ENCODE measurements around the gene ZNF737.

DNA sequence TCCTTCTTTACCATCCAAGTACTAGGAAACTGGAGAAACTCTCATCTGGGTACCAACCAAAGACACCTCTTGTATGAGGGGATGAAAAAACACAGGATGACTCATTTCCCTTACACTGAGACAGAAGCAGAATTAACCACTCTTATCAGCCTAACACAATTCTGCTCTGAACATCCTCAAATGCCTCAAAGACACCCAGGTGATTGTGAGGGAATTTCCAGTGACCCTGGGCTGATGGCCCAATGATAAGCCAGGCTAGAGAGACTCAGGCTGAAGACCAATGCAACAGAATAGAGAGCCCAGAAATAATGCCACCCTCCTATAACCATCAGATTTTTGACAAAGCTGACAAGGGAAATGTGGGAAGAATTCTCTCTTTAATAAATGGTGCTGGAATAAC is 7.0 kb downstream of the ZNF737 start:
- TF ChIP-seq, protein P1, sequence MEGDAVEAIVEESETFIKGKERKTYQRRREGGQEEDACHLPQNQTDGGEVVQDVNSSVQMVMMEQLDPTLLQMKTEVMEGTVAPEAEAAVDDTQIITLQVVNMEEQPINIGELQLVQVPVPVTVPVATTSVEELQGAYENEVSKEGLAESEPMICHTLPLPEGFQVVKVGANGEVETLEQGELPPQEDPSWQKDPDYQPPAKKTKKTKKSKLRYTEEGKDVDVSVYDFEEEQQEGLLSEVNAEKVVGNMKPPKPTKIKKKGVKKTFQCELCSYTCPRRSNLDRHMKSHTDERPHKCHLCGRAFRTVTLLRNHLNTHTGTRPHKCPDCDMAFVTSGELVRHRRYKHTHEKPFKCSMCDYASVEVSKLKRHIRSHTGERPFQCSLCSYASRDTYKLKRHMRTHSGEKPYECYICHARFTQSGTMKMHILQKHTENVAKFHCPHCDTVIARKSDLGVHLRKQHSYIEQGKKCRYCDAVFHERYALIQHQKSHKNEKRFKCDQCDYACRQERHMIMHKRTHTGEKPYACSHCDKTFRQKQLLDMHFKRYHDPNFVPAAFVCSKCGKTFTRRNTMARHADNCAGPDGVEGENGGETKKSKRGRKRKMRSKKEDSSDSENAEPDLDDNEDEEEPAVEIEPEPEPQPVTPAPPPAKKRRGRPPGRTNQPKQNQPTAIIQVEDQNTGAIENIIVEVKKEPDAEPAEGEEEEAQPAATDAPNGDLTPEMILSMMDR (IDR thresholded peaks at IDR 0.05; ENCODE audit: low read length) = no peak
- no peak for TF ChIP-seq EZH2 (IDR thresholded peaks at IDR 0.05; ENCODE audit: borderline replicate concordance, low read length)
